Fibroblast of upper back skin (primary cell): ENCODE results near the gene PEX14.

Source experiments
- DNase-seq: peaks from one replicate; pipeline ENCODE4 v3.0.0-alpha.2; 2013

The PEX14 gene

GRCh38 chr1:10671622-10672342 lies 197.0 kb downstream of the PEX14 start:
- no peak for DNase-seq

- DNase-seq, result no peak
Observed at GRCh38 chr1:10672343-10673050, 197.7 kb downstream of the PEX14 start.

- DNase-seq, result no peak
Observed at GRCh38 chr1:10673109-10673711, 198.5 kb downstream of the PEX14 start.

DNA sequence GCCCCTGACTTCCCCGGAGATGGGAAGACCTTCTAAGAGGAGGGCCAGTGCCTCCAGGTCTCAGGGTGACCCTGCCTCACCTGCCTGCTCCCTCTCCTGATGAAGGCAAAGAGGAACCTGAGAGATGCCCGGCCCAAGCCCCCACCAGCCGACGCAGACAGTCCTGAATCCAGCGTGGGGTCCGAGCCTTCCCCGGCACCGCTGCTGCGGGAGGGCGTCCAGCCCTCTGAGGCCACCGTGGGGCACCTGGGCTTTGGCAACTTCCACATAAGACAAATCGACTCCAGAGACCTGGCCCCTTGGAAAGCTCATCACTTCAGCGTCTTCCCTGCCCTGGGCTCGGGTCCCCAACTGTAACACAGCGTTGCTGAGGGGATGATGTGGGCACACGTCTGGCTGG lies 199.5 kb downstream of the PEX14 start:
- no peak for DNase-seq

GRCh38 chr1:10674700-10675609 lies 200.2 kb downstream of the PEX14 start:
- DNase-seq, result no peak

GRCh38 chr1:10675813-10676212 lies 201.1 kb downstream of the PEX14 start:
- no peak for DNase-seq

DNA sequence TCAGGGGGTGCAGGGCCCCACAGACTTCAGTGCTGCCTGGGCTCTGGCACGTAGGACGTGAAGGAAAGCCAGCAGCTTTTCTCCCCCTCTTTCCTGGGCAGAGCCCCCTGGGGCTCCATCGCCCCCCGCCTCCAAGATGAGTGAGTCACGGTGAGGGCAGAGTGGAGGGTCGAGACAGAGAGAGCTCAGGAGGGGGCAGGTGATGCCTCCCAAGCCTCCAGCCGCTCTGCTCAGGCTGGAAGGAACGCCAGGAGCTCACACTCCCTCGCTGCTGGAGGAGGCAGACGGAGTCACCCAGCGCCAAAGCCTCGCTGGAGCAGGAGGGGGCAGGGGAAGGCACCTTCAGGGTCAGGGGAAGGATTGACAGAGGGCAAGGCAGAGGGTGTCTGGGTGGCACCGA lies 202.2 kb downstream of the PEX14 start:
- no peak for DNase-seq

- no peak for DNase-seq
Observed at GRCh38 chr1:10677491-10678391, 203.0 kb downstream of the PEX14 start.

DNA sequence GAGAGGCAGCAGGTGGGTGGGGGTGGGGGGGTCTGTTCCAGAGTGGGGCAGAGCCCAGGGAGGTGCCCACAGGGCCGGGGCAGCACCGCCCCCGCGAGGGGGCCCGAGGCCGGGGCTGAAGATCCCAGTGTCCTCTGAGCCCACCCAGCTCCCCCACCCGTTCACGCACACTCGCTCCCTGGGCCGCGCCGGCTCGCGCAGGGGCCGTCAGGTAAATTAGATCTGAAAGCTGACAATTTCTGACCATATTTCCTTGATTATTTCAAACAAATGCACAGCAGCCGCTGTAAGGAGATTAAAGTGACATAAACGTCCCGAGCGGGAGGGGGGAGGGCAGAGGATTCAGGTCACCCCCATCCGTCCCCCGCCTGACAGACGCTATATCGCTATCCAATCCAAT lies 203.7 kb downstream of the PEX14 start:
- DNase-seq, result no peak

- DNase-seq, result no peak
Observed at GRCh38 chr1:10678852-10679251, 204.1 kb downstream of the PEX14 start.

- DNase-seq, result peak; percentile 70
Observed at GRCh38 chr1:10679496-10680220, 204.9 kb downstream of the PEX14 start.
